ENCODE results near the gene SLC19A1.

Gene SLC19A1

DNA sequence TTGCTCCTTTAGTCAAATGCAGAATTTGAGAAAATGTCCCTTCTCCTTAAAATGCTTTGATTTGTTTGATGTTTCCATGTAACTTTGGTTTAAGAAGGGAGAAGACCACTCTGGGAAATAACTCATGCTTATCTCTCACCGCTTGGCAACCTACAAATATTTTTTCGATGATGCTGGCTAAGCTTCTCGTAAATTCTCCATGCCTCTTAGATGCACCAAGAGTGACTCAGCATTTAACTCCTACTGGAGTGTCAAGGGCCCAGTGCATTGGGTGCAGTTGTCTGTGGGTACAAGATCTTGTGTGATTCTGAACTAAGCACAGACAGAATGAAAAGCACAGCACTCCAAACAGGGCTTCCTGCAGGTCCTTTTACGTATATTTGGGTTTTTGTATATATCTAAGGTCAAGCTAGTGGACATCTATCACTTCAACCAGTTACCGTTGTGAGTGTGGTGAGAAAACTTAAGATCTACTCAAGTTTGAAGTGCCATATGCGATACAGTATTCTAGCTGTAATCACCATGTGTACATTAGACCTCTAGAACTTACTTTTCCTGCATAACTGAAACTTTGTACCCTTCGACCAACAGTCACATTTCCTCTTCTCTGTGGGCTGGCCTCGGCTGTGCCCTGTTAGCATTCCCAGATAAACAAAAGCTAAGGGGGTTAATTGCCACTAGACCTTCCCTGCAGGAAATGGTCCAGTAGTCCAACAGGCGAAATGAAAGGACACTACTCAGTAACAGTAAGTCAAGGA, 81.5 kb downstream of the SLC19A1 start:
- WGBS (ENCODE audit: insufficient coverage, insufficient read length), result no CpG with 5 or more reads among the region's 9 CpGs
- H3K36me3 ChIP-seq (ENCODE audit: control insufficient read depth, insufficient read depth, low read length), result peaks cover 12% of the 10 kb centered on the region; the same call in 1 of the 2 replicates
- no peaks in the 10 kb centered on the region; the same call in 1 of the 2 replicates for H3K4me1 ChIP-seq (ENCODE audit: control insufficient read depth, insufficient read depth, low read length)
- DNase-seq (ENCODE audit: low read depth, low spot score), result no peak
- no peaks in the 10 kb centered on the region for H3K27me3 ChIP-seq (ENCODE audit: control insufficient read depth, insufficient read depth, low read length)
- no peak overlapping the region for H3K4me3 ChIP-seq (ENCODE audit: low read length)
- H3K27ac ChIP-seq (ENCODE audit: low read length), result no peak overlapping the region
- H3K9me3 ChIP-seq (ENCODE audit: control insufficient read depth, insufficient read depth, low read length), result no peaks in the 10 kb centered on the region

DNA sequence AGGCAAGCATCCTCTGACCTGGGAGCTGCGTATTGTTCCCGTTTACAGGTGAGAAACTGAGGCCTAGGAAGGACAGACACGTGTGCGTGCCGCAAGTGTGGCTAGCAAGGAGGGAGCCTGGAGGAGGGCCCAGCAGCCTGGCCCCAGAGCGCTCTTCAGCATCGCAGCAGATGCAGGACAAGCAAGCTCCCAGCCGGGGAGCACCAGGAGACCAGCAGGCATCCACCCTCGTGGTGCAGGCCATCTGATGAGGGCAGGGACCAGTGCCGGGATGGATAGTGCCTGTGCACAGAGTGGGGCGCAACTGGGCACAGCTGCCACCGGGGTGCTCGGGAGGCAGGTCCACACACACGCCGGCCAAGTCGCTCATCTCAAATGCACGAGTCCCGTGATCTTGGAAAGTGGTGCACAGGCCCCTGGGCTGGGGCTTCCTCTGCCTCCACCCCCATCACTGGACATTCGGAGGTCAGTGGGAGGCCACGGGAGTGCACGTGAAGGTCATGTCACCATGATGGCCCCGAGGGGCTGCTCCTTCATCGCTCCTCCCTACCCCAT, 82.2 kb downstream of the SLC19A1 start:
- H3K4me1 ChIP-seq (ENCODE audit: control insufficient read depth, insufficient read depth, low read length), result no peaks in the 10 kb centered on the region; the same call in 1 of the 2 replicates
- no peak overlapping the region for H3K27ac ChIP-seq (ENCODE audit: low read length)
- H3K9me3 ChIP-seq (ENCODE audit: control insufficient read depth, insufficient read depth, low read length), result no peaks in the 10 kb centered on the region
- DNase-seq (ENCODE audit: low read depth, low spot score), result no peak
- no peaks in the 10 kb centered on the region for H3K27me3 ChIP-seq (ENCODE audit: control insufficient read depth, insufficient read depth, low read length)
- peaks cover 14% of the 10 kb centered on the region; the same call in 1 of the 2 replicates for H3K36me3 ChIP-seq (ENCODE audit: control insufficient read depth, insufficient read depth, low read length)
- no peak overlapping the region for H3K4me3 ChIP-seq (ENCODE audit: low read length)
- no CpG with 5 or more reads among the region's 23 CpGs for WGBS (ENCODE audit: insufficient coverage, insufficient read length)

DNA sequence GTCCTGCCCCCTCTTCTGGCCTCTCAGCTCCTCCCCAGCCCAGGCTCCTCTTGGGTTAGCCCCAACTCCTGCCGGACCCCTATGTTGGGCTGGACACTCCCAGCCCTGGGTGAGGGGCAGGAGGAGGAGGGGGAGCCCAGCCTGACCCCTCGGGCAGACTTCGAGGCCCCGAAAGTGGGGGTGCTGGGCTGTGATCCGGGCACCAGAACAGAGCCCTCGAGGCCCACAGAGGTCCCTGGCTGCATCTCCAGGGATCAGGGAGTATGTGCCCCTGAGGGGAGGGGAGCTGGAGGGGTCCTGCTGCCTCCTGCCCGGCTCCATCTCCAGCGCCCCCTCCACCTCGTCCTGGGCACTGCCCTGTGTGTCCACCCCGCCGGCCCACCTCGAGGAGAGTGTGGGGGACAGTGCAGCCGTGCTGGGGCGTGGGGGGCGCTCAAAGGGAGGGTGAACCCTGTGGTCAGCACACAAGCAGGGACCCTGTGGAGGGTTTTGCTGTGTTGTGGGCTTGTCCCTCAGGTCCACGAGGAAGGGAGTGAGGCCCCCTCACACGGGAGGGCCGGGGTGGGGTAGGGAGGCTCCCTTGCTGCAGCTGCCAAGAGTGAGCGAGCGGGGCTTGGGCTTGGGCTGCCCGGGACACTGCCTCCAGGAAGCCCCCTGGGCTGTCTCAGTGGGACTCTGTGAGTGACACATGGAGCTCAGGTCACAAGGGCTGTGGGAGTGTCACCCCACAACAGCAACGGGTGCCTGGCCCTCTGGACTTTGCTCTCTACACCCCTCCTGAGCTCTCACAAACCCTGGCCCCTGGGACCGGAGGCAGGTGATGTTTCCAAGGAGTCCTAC, 82.8 kb downstream of the SLC19A1 start:
- H3K4me1 ChIP-seq (ENCODE audit: control insufficient read depth, insufficient read depth, low read length), result no peaks in the 10 kb centered on the region; the same call in 1 of the 2 replicates
- no peaks in the 10 kb centered on the region for H3K9me3 ChIP-seq (ENCODE audit: control insufficient read depth, insufficient read depth, low read length)
- no CpG with 5 or more reads among the region's 23 CpGs for WGBS (ENCODE audit: insufficient coverage, insufficient read length)

DNA sequence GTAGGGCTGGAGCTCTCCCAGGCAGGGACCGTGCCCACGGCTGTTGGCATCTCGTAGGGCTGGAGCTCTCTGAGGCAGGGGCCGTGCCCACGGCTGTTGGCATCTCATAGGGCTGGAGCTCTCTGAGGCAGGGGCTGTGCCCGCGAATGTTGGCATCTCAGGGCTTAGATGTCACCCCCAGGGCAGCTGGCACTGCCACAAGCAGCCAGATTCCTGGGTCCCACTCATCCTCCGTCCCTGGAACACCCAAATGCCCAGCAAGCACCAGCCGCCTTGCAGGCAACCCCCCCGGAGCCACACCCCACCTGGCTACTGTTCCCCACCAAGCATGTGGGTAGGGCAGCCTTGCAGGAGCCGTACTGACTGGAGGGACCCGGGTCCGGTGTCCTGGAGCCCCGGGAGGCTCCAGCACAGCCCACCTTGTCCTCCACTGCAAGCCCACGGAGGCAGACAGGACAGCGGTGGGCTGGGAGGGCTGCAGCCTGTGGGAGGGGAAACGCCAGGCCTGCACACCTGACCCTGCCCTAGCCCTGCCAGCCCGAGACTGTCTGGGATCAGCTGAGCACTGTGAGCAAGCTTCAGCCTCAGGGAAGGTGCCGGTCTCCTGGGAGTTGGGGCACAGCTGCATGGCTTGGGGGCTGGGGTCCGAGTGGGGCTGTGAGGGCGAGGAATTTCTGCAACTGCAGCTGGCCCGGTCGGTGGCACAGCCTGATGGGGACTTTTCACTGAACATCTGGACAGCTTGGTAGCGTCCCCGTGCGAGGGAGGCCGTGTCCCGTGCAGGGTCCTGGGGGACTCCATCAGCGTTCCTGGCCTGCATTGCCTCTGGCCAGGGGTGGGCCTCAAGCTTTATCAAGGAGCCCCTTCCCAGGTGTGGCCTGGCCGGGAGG, 83.7 kb downstream of the SLC19A1 start:
- DNase-seq (ENCODE audit: low read depth, low spot score), result no peak
- no peaks in the 10 kb centered on the region for H3K27me3 ChIP-seq (ENCODE audit: control insufficient read depth, insufficient read depth, low read length)
- no peak overlapping the region for H3K27ac ChIP-seq (ENCODE audit: low read length)
- no CpG with 5 or more reads among the region's 30 CpGs for WGBS (ENCODE audit: insufficient coverage, insufficient read length)
- no peaks in the 10 kb centered on the region for H3K9me3 ChIP-seq (ENCODE audit: control insufficient read depth, insufficient read depth, low read length)
- no peak overlapping the region for H3K4me3 ChIP-seq (ENCODE audit: low read length)
- H3K4me1 ChIP-seq (ENCODE audit: control insufficient read depth, insufficient read depth, low read length), result no peaks in the 10 kb centered on the region; the same call in 1 of the 2 replicates
- peaks cover 14% of the 10 kb centered on the region; the same call in 1 of the 2 replicates for H3K36me3 ChIP-seq (ENCODE audit: control insufficient read depth, insufficient read depth, low read length)

More for the DNA sequence above, 82.8 kb downstream of the SLC19A1 start:
- Histone ChIP-seq H3K27ac (ENCODE audit: low read length) (no peak overlapping the region), H3K4me3 (ENCODE audit: low read length) (no peak overlapping the region), H3K36me3 (ENCODE audit: control insufficient read depth, insufficient read depth, low read length) (peaks cover 14% of the 10 kb centered on the region; the same call in 1 of the 2 replicates), H3K27me3 (ENCODE audit: control insufficient read depth, insufficient read depth, low read length) (no peaks in the 10 kb centered on the region)
- no peak for DNase-seq (ENCODE audit: low read depth, low spot score)

DNA sequence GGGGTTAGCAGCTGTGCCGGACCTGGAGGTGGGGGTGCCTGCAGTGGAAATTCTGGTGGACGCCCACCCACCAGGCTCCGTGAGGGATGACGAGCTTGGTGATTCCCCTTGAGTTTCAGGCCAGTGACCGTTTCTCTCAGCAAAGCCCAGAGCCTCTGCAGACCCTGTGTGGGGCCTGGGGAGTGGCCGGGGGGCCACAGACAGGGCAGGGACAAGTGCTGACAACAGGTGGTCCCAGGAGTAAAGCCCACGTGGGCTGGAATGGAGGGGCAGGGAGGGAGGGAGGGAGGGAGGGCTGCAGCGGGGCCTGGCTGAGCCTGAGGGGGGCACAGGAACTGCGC, 84.4 kb downstream of the SLC19A1 start:
- no CpG with 5 or more reads among the region's 9 CpGs for WGBS (ENCODE audit: insufficient coverage, insufficient read length)
- Histone ChIP-seq H3K4me3 (ENCODE audit: low read length) (no peak overlapping the region), H3K27me3 (ENCODE audit: control insufficient read depth, insufficient read depth, low read length) (no peaks in the 10 kb centered on the region), H3K27ac (ENCODE audit: low read length) (no peak overlapping the region), H3K4me1 (ENCODE audit: control insufficient read depth, insufficient read depth, low read length) (no peaks in the 10 kb centered on the region; the same call in 1 of the 2 replicates), H3K9me3 (ENCODE audit: control insufficient read depth, insufficient read depth, low read length) (no peaks in the 10 kb centered on the region), H3K36me3 (ENCODE audit: control insufficient read depth, insufficient read depth, low read length) (peaks cover 14% of the 10 kb centered on the region; the same call in 1 of the 2 replicates)
- DNase-seq (ENCODE audit: low read depth, low spot score), result no peak

DNA sequence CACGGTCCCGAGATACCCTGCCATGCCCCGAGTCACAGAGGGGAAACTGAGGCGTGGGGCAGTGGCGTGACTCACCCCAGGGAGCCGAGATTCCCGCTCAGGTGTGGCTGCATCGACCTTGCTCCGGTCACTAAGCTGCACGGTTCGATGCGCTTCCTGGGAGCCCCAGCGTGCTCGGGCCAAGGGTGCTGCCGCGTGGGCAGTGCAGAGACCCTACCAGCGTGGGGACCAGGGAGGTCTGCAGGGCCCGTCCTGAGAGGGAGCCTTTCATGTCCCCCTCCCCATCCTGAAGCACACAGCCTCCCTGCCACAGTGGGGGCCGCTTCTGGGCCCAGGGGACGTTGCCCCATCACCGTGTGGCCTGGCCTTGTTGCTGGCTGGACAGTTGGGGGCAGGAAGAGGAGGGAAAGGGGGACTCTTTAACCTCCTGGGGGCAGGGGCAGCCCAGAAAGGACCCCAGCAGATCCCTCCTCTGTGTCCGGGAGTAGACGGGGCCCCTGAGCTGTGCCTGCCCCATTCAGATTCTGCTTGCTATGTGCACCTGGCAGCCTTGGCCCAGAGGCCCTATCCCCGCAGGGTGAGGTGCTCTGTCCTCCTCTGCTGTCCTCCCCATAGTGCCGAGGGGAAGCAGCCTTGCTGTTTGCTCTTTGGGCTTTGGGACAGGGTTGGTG, 84.9 kb downstream of the SLC19A1 start:
- Histone ChIP-seq H3K4me1 (ENCODE audit: control insufficient read depth, insufficient read depth, low read length) (no peaks in the 10 kb centered on the region; the same call in 1 of the 2 replicates), H3K9me3 (ENCODE audit: control insufficient read depth, insufficient read depth, low read length) (no peaks in the 10 kb centered on the region), H3K27ac (ENCODE audit: low read length) (no peak overlapping the region), H3K36me3 (ENCODE audit: control insufficient read depth, insufficient read depth, low read length) (peaks cover 14% of the 10 kb centered on the region; the same call in 1 of the 2 replicates), H3K27me3 (ENCODE audit: control insufficient read depth, insufficient read depth, low read length) (no peaks in the 10 kb centered on the region), H3K4me3 (ENCODE audit: low read length) (no peak overlapping the region)
- DNase-seq (ENCODE audit: low read depth, low spot score), result no peak
- no CpG with 5 or more reads among the region's 25 CpGs for WGBS (ENCODE audit: insufficient coverage, insufficient read length)

DNA sequence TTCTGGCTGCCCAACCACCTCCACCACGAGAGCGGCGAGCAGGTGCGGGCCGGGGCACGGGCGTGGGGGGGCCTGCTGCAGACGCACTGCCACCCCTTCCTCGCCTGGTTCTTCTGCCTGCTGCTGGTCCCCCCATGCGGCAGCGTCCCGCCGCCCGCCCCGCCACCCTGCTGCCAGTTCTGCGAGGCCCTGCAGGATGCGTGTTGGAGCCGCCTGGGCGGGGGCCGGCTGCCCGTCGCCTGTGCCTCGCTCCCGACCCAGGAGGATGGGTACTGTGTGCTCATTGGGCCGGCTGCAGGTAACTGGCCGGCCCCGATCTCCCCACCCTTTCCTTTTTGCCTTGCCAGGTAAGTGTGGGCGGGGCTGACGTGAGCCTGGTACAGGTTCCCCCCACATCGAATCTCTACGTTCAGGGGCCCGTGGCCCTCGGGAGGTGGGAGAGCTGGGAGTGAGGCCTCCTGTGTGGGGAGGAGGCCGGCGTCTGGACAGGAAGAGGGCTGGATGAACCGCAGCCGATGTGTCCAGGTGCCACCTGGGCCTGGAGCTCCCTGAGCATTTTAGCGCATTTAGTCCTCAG, 85.6 kb downstream of the SLC19A1 start:
- Histone ChIP-seq H3K9me3 (ENCODE audit: control insufficient read depth, insufficient read depth, low read length) (no peaks in the 10 kb centered on the region), H3K27ac (ENCODE audit: low read length) (no peak overlapping the region), H3K4me1 (ENCODE audit: control insufficient read depth, insufficient read depth, low read length) (no peaks in the 10 kb centered on the region; the same call in 1 of the 2 replicates), H3K4me3 (ENCODE audit: low read length) (no peak overlapping the region), H3K36me3 (ENCODE audit: control insufficient read depth, insufficient read depth, low read length) (peaks cover 14% of the 10 kb centered on the region; the same call in 1 of the 2 replicates), H3K27me3 (ENCODE audit: control insufficient read depth, insufficient read depth, low read length) (no peaks in the 10 kb centered on the region)
- DNase-seq (ENCODE audit: low read depth, low spot score), result no peak
- no CpG with 5 or more reads among the region's 38 CpGs for WGBS (ENCODE audit: insufficient coverage, insufficient read length)

DNA sequence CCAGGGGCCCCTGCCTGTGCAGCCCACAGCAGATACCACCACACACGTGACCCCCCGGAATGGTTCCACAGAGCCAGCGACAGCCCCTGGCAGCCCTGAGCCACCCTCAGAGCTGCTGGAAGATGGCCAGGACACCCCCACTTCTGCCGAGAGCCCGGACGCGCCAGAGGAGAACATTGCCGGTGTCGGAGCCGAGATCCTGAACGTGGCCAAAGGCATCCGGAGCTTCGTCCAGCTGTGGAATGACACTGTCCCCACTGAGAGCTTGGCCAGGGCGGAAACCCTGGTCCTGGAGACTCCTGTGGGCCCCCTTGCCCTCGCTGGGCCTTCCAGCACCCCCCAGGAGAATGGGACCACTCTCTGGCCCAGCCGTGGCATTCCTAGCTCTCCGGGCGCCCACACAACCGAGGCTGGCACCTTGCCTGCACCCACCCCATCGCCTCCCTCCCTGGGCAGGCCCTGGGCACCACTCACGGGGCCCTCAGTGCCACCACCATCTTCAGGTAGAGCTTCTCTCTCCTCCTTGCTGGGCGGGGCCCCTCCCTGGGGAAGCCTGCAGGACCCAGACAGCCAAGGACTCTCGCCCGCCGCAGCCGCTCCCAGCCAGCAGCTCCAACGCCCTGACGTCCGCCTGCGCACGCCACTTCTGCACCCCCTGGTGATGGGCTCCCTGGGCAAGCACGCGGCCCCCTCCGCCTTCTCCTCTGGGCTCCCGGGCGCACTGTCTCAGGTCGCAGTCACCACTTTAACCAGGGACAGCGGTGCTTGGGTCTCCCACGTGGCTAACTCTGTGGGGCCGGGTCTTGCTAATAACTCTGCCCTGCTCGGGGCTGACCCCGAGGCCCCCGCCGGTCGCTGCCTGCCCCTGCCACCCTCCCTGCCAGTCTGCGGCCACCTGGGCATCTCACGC, 86.3 kb downstream of the SLC19A1 start:
- H3K9me3 ChIP-seq (ENCODE audit: control insufficient read depth, insufficient read depth, low read length), result no peaks in the 10 kb centered on the region
- H3K27ac ChIP-seq (ENCODE audit: low read length), result no peak overlapping the region
- no peak overlapping the region for H3K4me3 ChIP-seq (ENCODE audit: low read length)
- DNase-seq (ENCODE audit: low read depth, low spot score), result no peak
- WGBS (ENCODE audit: insufficient coverage, insufficient read length), result no CpG with 5 or more reads among the region's 47 CpGs
- H3K36me3 ChIP-seq (ENCODE audit: control insufficient read depth, insufficient read depth, low read length), result peaks cover 14% of the 10 kb centered on the region; the same call in 1 of the 2 replicates
- H3K27me3 ChIP-seq (ENCODE audit: control insufficient read depth, insufficient read depth, low read length), result no peaks in the 10 kb centered on the region
- H3K4me1 ChIP-seq (ENCODE audit: control insufficient read depth, insufficient read depth, low read length), result no peaks in the 10 kb centered on the region; the same call in 1 of the 2 replicates
